Upper lobe of left lung (tissue), 4 donors: ENCODE results near the gene ATXN2.

Source experiments
- POLR2A ChIP-seq, 4 donors: fragments of 450-650 bp; IDR thresholded peaks; one replicate each; pipeline ENCODE4 v1.5.1; 2016 to 2017; ENCODE audit warnings: antibody characterized with exemption in 4 of 4, mild to moderate bottlenecking in 2 of 4
- POLR2AphosphoS5 ChIP-seq, 2 donors: sonication (generic); formaldehyde crosslinking; IDR thresholded peaks; one replicate each; pipeline ENCODE4 v1.5.1; 2017; ENCODE audit warnings: antibody characterized with exemption in 2 of 2
- TF ChIP-seq, protein P1 (sequence below), 6 experiments: fragments of 450-650 bp in 4 of 6; fragments of 200-600 bp in 2 of 6; sonication (generic) in 2 of 6; IDR thresholded peaks; one replicate each; pipeline ENCODE4 v1.5.1; 2016 to 2019; ENCODE audit warnings: antibody characterized with exemption in 6 of 6

DNA sequence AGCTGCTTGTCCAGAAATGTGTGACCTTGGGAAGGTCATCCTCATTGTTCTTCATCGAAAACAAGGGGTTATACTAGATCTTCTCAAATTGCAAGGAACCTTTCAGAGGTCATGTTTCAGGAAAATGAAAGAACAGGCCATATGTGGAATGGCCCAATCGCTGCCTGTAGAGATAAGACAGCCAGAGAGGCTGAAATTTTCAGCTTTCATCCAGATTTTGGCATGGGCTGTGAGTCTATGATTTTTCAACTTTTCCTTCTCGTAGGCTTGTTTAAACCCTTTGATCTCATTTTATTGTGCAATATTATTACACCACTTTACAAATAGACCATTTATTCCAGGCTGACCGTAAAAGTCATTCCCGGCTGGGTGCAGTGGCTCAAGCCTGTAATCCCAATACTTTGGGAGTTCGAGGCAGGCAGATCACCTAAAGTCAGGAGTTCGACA is 17.1 kb upstream of the ATXN2 start:
- TF ChIP-seq POLR2A (IDR thresholded peaks at IDR 0.05) = no peak
- TF ChIP-seq, protein P1, sequence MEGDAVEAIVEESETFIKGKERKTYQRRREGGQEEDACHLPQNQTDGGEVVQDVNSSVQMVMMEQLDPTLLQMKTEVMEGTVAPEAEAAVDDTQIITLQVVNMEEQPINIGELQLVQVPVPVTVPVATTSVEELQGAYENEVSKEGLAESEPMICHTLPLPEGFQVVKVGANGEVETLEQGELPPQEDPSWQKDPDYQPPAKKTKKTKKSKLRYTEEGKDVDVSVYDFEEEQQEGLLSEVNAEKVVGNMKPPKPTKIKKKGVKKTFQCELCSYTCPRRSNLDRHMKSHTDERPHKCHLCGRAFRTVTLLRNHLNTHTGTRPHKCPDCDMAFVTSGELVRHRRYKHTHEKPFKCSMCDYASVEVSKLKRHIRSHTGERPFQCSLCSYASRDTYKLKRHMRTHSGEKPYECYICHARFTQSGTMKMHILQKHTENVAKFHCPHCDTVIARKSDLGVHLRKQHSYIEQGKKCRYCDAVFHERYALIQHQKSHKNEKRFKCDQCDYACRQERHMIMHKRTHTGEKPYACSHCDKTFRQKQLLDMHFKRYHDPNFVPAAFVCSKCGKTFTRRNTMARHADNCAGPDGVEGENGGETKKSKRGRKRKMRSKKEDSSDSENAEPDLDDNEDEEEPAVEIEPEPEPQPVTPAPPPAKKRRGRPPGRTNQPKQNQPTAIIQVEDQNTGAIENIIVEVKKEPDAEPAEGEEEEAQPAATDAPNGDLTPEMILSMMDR (IDR thresholded peaks at IDR 0.05) = no peak
- TF ChIP-seq POLR2AphosphoS5 (IDR thresholded peaks at IDR 0.05) = no peak
